SH-SY5Y (cell line): ENCODE results near the gene MTA1.

Source experiments
- GATA2 ChIP-seq: IDR thresholded peaks from 2 replicates; pipeline ENCODE4 v1.6.1; 2011; ENCODE audit warnings: mild to moderate bottlenecking, low read depth, low read length
- GATA3 ChIP-seq: IDR thresholded peaks from 2 replicates; pipeline ENCODE4 v1.6.1; 2011; ENCODE audit warnings: low read depth, mild to moderate bottlenecking, low read length, moderate library complexity

DNA sequence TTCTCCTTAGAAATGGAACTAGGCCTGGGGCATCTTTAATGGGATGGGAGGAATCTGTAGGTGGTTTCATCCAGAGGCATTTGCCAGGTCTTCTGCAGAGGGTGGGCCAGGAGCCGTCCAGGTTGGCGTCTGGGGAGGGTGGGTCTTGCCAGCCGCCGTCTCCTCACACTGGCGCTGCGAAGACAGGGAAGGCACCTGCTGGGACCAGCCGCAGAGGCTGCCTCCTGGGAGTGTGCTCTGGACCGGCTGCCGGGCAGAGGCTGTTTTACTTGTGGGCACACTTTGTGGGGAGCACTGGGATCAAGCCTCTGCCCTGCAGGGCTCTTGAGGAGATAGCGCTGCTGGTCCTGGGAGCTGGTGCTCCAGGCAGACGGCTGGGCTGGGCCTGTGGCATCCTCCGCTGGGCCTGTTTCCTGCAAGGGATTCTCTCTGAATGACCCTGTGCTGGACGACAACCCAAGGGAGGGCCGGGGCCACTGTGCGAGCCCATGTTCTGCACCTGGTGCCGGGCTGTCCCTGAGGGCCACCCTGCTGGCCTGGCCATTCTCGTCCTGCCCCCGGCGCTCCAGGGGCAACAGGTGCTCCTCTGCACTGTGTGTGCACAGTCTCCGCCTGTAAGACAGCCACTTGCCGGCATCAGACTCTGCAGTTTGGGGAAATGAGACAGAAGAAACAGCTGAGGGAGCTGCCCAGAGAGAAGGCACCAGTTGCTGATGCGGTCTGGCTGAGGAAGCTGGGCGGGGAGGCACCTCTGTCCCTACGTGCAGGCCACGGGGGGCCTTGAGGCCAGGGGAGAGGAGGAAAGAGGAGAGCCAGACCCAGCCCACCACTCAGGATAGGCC is 31.3 kb upstream of the MTA1 start:
- TF ChIP-seq GATA2 (no peak), GATA3 (no peak)
